GM21515 (cell line): Measurements from ENCODE around the gene UNC5A.

Experiments used
- ATAC-seq: cut with Tn5 transposase; IDR thresholded peaks from one replicate; pipeline ENCODE4 v1.9.1; 2021; ENCODE audit not compliant: unreplicated experiment

Gene UNC5A

DNA sequence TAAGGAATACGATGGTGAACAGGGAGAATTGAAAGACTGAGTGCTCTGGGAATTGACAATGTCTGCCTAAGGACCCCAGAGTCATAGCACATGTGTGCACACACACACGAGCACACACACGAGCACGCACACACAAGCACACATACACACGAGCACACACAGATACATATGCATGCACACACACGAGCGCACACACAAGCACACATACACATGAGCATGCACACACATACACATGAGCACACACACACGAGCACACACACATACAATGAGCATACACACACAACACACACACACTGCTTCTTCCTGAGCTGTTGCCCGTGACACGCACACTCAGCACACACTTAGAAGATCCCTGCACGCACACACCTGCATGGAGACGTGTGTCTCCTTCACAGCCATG is 10.9 kb upstream of the UNC5A start:
- no peak for ATAC-seq

DNA sequence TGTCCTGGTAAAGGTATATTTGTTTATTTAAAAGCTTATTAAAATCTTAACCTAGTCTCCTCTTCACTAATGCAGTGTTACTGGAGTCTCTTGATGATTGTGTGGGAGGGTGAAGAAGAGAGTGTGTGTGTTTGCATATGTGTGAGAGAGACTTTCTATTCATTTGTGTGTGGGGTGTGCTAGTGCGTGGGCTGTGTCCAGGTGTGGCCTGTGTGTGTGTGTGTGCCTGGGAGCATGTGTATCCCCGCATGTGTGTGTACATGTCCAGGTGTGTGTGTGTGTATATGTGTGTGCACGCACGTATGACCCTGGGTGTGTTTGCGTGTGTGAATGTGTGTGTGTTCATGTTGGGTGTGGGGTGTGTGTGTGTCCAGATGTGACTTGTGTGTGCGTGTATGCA is 10.3 kb upstream of the UNC5A start:
- ATAC-seq = no peak

DNA sequence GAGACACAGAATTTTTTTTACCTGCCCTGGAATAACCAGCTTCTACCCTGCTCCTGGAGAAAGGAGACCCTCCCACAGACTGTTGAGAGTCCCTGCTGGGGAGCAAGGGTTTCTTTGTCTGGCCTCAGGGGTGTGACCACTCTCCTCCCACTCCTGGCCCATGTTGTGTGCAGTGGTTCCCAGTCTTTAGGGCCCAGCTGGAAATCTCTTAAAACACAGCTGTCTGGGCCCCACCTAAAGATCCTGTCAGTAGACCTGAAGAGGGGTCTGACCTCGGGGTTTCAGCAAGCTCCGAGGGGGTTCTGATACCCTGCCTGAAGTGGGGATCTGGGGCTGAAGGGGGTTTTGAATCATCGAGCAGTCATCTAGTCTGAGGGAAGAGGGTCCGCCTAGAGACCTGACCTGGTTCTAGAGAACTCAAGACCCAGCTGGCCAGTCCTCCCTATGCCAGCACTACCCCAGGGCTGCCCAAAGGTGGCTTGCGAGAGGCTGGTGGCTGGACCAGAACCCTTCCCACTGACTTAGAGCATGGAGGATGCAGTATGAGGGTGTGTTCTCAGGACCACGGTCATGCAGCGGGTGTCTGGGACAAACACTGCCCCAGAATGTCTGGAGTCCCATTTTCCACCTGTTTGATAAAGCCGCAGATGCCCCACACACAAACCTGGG is 8.1 kb upstream of the UNC5A start:
- no peak for ATAC-seq

DNA sequence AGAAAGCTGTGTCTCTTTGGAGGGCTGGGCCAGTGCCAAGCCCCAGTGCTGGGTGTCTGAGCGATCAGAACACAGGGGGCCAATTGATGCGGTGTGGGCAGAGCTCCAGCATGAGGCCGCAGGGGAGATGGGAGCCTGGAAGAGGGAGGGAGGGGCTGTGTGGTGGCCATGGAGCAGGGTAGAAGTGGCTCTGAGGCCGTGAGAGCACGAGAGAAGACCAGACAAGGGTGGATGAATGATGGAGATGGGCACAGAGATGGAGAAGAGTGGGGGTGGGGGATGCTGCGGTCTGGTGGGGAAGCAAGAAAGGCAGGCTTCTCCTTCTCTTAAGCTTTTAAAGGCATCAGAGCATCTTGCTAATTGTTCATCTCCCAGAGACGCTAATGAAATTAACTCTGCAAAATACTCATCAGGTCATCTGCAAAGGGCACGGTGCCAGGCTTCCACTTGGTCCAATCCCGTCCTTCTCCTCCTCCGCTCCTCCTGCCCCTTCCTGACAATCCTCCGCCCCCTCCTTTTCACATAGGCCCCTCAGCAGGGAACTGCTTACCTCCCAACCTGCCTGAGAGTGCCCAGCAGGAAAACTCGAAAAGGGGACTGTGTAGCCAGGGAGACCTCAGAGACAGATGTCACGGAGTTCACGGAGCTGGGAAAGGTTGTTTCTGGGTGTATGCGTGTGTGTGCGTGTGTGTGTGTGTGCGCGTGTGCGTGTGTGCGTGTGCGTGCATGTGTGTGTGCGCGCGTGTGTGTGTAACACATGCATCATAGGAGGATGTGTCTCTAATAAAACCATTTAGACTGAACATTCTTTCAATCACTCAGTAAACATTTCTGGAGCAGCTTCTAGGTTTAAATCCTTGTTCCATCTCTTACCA is 7.1 kb upstream of the UNC5A start:
- ATAC-seq = no peak

DNA sequence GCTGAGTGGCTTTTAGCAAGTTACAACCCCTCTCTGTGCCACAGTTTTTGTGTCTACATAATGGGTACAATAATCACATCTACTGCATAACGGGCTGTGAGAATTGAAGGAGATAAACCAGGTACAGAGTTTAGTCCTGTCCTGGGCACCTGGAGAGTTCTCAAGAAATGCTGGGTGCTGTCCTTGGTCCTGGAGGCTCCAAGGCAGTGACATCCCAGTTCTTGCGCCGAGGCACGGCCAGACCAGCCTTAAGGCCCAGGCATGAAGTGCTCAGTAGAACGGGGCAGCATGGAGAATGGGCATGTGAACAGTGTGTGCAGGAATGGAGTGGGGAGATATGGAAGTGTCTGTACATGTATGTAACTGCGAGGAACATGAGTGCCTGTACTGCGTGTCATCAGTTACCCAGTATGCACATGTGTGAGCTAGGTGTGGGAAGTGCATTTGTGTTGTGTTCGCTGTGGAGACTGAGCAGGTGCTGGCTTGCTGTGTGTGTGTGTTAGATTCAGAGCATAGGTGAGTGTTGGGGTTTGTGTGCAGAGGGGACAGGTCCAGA is 6.3 kb upstream of the UNC5A start:
- ATAC-seq = no peak

DNA sequence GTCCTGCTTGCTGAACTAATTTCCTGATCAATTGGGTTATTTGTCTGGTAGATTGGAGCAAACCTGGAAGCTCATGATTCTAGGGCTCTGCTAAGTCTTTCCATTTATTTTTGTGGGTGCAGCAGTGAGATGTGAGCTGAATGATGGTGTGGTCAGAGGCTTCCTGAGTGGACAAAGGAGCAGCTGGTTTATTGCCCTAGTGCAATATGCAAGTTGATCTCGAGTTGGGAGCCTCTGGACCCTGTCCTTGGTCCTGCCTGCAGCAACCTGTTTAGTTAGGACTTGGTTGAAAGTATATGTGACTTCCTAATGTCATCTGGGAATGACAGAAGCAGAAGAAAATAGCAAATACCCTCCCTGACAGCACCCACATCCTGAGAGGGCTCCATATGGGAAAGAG is 4.2 kb upstream of the UNC5A start:
- ATAC-seq = no peak

DNA sequence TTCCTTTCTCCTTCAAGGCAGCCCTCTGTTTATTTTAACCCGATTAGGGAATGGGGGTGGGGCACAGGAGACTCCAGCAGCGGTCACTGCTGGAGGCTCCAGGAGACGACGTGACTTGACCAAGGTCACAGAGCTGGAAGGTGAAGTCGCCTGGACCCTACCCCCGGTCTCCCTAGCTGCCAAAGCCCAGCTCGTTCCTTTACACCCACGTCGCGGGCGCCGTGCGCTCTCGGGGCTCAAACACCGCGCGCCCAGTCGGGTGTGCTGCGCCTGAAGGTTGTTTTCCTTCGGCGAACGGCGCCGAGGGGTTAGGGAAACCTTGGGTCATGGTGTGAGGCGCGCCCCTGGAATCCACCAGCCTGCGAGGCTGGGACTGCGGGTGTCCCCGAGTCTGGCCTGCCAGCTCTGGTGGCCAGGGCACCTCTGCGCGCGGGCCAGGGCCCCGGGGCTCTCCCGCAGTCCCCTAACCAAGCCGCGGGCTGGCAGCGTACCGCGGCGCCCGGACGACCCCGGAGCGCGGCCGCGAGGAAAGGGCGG is 747 bp upstream of the UNC5A start:
- no peak for ATAC-seq

DNA sequence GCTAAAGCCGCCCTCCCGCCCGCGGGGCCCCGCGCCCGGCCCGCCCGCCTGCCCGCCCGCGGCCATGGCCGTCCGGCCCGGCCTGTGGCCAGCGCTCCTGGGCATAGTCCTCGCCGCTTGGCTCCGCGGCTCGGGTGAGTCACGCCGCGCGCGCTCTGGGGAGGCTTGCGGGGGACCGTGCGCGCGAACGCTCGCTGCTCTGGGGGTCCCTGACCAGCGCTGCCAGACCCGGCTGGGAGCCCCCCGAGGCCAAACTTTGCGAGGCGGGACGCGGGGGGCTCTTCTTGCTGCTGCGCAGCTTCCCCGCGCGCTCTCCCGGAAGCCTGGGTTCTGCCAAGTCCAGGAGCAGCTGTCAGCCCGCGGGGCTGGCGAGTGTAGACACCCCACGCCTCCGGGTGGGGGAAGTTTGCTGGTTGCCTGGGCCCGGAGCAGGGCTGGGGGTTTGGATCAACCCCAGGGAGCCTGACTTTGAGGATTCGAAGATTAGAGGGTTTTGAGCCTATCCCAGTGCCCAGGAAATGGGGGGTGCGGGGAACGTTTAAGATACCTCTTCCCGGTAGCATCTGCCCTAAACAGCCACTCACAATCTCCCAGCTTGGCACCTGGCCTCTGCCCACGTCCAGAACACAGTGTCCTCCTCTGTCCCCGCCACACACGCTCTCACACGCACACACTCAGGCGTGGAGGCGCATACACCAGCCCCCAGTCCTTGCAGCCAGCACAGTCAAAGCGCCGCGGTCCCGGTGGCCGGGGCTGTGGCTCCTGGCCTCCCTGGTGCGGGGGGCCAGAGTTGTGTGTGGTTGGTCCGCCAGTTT is 535 bp downstream of the UNC5A start:
- ATAC-seq = no peak

DNA sequence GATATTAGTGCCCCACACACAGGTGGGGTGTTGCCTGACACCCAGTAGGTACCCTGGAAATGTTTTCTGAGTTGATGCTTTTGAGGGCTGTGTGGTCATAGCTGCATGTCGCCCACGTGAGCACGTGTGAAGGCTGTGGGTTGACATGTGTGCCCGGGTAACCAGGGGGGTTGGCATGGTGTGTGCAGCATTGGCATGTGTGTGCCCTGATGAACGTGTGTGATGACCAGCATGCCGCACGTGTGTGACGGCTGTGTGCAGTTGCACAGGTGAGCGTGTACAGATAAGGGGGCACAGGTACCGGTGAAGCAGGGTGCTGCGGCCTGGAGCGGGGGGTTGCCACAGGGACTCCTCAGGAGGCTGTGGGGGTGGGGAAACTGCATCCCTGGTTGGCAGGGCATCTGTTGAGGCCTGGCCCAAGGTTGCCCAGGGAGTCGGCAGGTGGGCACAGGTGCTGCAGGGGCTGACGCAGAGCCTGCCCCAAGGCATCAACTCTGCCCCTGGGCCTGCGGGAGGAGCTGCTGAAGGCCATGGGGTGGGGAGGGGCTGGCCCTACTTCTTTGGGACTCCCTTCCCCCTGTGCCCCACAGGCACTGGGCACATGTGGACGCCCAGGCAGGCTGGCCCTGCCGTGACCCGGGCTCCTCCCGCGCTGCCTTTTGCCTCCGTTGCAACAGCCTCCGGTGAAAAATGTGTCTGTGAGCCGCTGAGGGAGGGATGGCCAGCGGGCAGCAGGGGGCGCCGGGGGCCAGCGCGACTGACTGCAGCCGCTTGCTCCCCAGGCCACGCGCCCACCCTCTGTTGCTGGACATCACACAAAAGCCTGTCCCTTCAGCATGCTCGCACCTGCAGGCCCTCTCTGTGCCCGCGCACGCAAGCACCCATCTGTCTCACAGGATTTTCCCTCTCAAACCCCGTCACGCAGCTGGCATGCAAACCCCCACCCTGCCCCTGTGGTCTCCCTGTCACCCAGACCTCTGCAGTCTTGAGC is 2.2 kb downstream of the UNC5A start:
- no peak for ATAC-seq

DNA sequence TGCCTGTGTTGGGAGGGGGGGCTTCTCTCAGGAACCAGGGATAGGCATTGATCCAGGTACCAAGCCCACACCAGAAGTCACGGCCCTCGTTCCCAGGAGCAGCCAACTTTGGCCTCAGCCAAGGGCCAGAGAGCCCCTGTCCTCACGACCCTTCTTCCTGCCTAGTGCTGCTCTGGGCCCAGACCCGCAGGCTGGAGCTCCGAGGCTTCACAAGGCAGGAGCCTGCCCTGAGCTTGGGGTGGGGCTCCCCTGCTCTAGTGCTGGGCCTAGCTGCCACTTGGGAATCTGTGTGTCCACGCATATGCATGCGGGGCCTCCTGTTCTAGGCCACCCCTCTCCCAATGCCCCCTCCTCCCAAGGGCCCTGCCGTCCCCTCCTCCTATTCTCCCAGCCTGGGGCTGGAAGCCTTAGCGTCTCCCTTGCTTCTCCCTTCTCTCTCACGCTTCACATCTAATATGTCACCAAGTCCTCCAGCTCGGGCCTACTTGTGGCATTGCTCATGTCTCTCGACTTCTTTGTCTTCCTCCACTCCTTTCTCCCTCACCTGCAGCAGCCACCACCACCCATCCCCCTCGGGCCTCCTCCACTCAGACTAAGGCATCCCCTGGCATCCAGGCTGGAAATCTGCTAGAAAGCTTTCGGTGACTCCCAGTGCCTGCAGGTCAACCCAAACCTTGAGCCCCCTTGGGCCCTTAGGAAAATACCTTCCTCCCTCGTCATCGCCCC is 3.4 kb downstream of the UNC5A start:
- no peak for ATAC-seq

DNA sequence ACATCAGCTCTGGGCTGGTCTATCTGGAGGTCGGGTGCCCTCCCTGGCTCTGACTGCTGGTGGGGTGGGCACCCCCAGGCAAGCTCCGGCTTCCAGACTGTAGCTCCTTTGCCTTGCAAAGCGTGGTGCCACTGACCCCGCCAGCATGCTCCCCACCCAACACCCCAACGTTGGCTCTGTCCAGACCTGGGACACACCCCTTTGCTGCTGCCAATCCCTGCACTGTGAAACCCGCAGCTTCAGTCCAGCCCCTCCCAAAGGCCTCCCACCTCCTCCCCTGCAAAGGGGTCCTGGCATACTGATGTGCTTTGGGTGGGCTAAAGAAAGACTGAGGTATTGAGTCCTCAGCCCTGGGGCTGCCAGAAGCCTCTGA is 3.9 kb downstream of the UNC5A start:
- no peak for ATAC-seq

DNA sequence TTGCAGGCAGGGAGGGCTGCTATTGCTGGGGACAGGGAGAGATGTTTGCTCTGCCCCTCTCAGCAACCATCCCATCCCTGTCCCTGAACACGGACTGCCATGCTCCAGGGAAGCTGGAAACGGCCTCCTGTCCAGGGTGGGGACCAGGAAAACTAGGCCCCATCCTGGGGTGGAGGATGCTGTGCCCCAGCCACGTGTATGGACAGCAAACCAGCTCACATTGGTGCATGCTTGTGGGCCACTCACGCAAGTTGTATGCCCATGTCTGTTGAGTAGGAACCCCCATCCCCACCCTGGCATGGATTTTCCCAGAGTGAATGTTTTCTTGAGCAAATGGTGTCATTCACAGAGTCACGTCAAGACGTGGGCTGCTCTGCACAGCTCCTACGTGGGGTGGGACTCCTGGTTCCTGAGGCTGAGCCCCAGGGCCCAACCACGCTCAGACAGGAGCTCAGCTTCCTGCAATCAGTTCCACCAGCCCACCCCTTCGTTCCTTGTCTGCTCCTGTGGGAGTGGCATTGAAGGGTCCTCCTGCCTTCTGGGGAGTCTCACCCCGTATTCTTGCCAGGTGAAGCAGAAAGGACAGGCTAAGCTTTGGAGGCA is 4.6 kb downstream of the UNC5A start:
- ATAC-seq = no peak

DNA sequence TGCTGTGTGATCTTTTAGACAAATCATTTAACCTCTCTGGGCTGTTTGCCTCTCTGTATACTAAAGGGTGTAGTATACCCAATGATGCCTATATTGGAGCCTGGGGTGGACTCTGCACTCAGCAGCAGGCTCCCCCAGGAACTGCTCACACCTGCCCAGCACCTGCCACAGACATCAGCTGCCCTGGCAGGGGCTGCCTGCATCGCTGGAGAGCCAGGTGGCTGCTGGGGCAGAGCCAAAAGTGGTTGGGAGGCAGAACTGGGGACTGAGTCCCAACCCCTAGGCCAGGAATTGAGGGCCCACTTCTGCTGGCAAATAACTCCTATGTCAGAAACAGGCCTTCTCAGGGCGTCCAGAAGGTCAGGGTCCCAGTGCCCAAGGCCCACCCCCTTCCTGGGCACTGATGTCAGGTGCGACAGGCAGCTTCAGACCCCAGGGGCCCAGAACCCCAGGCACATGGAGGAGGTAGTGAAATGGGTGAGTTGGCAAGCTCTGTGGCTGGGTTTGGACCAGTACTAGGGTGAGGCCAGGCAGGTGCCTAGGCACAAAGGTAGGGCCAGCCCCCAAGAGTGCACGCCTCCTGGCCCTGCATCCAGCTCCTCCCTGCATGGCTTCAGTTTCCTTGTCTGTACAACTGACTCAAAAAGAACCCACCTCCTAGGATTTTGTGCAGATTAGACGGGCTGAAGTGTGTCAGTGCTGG is 5.8 kb downstream of the UNC5A start:
- ATAC-seq = no peak

DNA sequence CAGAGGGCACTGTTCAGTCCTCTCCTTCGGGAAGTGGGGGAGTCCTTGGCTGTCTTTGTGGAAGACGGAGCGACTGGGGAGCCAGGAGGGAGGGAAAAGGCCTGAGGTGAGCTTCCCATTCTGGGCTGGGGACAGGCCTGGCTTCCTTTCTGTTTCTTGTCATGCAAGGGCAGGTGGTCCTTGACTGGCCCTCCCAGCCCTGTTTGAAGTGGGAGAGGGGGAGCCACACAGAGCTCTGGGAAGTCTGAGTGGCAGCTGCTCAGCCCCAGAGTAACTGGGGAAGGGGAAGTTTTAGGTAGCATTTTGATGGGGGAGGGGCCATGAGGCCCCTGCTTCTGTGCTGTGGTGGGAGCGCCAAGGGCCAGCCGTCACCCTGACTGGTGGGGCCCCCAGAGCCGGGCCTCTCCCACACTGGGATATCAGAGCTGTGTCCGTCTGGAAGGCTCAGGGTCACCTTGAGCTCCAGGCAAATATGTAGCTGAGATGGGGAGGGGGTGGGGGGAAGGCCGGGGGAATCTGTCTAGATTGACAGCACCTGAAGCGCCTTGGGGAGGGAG is 6.5 kb downstream of the UNC5A start:
- no peak for ATAC-seq

DNA sequence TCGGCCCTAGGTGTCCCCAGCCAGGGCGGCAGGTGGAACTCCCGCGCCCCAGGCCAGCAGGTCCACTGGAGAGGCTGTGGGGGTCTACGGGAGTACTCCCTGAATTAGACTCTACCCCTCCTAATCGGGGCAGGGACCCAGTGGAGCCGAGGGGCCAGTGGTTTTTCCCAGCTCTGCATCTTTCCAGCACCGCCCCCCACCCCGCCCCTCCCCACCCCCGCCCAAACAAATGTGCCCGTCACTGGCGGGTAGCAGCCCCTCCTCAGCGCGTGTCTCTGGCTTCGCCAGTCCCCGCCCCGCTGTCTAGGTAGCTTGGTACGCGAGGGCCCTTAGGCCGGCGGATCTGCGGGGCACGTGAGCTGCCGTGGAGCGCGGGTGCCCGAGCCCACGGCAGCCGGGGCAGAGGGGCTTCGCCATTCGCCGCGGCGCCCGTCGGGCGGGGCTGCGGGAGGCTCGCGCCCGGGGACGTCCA is 7.0 kb downstream of the UNC5A start:
- ATAC-seq = no peak

DNA sequence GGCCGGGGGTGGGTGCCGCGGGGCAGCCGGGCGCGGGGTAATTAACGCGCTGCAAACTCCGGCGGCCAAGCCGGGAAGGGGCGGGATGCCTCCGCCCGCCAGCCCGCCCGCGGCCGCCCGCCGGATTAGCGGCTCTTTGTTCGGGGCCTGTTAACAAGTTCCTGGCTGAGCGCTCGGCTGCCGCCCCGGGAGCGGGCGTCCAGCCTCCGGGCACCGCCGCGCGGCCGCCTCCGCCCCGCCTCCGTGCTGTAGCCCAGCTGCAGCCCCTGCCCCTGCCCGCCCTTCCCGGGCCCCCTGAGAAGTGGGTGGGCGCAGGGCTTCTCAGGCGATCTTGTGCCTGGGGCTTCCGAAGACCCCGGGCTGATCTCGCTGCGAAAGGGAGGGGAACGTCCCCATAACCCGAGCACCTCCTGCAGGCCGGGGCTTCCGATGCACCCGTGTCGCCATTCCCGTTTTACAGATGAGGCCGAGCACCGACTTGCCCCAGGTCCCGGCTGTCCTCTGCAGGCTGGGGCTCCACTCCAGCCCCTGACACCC is 7.5 kb downstream of the UNC5A start:
- ATAC-seq = no peak

DNA sequence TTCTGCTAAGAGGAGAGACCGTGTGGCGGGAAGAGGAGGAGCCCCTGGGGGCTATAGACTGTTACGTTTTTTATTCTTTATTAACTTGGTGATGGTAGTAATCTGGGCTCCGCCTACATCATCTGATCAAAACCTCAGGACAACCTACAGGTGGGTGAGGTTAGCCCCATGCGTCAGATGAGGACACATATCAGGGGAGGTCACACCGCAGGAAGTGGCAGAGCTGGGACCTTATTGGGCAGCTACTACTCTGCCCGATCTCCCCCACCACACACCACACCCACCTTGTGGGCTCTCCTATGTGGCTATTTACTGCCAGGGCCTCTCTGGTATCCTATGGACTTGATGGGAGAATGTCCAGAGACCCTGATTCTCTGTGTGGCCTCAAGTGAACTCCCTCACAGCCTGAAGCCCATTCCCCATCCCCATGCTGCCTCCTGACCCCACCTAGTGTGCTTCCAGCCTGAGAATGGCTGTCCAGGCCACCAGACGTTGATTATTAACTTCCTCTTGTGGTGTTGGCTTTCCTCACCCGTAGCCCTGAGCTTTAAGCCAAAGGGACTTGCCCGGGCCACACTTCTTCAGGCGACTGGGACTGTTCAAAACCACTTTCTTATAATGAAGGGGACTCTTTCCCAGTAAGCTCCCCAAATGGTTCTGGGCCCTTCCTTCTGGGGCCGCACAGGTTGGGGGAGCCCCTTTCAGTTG is 8.2 kb downstream of the UNC5A start:
- ATAC-seq = no peak
